ENCODE data around the gene UBALD2. TPM values are rescaled to one million over a fixed set of nuclear protein-coding genes. Genes with fewer than 3 reads are reported as not detected.

The UBALD2 gene
- total RNA-seq, 2 experiments from 2014 or later, result 86.4 to 238 TPM

- H2AFZ ChIP-seq (ENCODE audit: low read length), result no peak overlapping the region
- no peaks in the 10 kb centered on the region for H4K20me1 ChIP-seq (ENCODE audit: insufficient read depth, low read length)
- no peaks in the 10 kb centered on the region for H3K9me2 ChIP-seq (ENCODE audit: insufficient read depth, low read length)
- H3K27ac ChIP-seq (ENCODE audit: low read depth, low read length, poor library complexity, severe bottlenecking), result no peak overlapping the region
- no peaks in the 10 kb centered on the region for H3K79me2 ChIP-seq (ENCODE audit: insufficient read depth, low read depth, low read length)
- no peak overlapping the region for H3K4me3 ChIP-seq (ENCODE audit: low read depth, low read length, poor library complexity, severe bottlenecking)
- ChIA-PET POLR2A (interaction anchor here (0.8 to 7.6 kb wide), 4 partner anchors 11 to 148 kb away, joined by 3 to 72 read pairs (median 5); partner anchors contain the start of gene UBALD2), CTCF (ENCODE audit: unreplicated experiment) (interaction anchor here (0.5 to 1.3 kb wide), 5 partner anchors 20 to 250 kb away, joined by 3 to 4 read pairs (median 3); no protein-coding TSS in a partner anchor)
- TF ChIP-seq EZH2phosphoT487 (IDR thresholded peaks at IDR 0.05; ENCODE audit: borderline replicate concordance, low read depth, low read length) (no peak), CTCF (conservative IDR thresholded peaks at IDR 0.05; ENCODE audit: low read length) (no peak)
- peaks cover 48% of the 10 kb centered on the region for H3K4me1 ChIP-seq (ENCODE audit: insufficient read depth, low read length, poor library complexity, severe bottlenecking)
- no TSS peak for BruUV-seq (replicated peaks)
- DNase-seq (ENCODE audit: low spot score), result no peak
- H3K36me3 ChIP-seq (ENCODE audit: insufficient read depth, low read length), result peaks cover 4% of the 10 kb centered on the region; the same call in 1 of the 2 replicates
- no peaks in the 10 kb centered on the region for H3K9me3 ChIP-seq (ENCODE audit: low read length)
- H3K4me2 ChIP-seq (ENCODE audit: low read length), result no peak overlapping the region
- intact Hi-C loops (cut with micrococcal nuclease; ENCODE audit: unreplicated experiment), result loop anchor here (5.0 kb wide), 1 partner anchor 263 kb away; no protein-coding TSS in a partner anchor
Observed at GRCh38 chr17:76275382-76276068, 10.4 kb downstream of the UBALD2 start.

GRCh38 chr17:76276069-76276431 is 10.9 kb downstream of the UBALD2 start:
- Histone ChIP-seq H3K9me2 (ENCODE audit: insufficient read depth, low read length) (no peaks in the 10 kb centered on the region), H3K79me2 (ENCODE audit: insufficient read depth, low read depth, low read length) (no peaks in the 10 kb centered on the region), H2AFZ (ENCODE audit: low read length) (no peak overlapping the region), H3K36me3 (ENCODE audit: insufficient read depth, low read length) (no peaks in the 10 kb centered on the region; the same call in 1 of the 2 replicates), H3K9me3 (ENCODE audit: low read length) (no peaks in the 10 kb centered on the region), H3K27ac (ENCODE audit: low read depth, low read length, poor library complexity, severe bottlenecking) (no peak overlapping the region), H3K4me2 (ENCODE audit: low read length) (no peak overlapping the region), H3K4me1 (ENCODE audit: insufficient read depth, low read length, poor library complexity, severe bottlenecking) (peaks cover 43% of the 10 kb centered on the region), H4K20me1 (ENCODE audit: insufficient read depth, low read length) (no peaks in the 10 kb centered on the region), H3K4me3 (ENCODE audit: low read depth, low read length, poor library complexity, severe bottlenecking) (no peak overlapping the region)
- BruUV-seq (replicated peaks), result no TSS peak
- no peak for TF ChIP-seq EZH2phosphoT487 (IDR thresholded peaks at IDR 0.05; ENCODE audit: borderline replicate concordance, low read depth, low read length)
- TF ChIP-seq CTCF (conservative IDR thresholded peaks at IDR 0.05; ENCODE audit: low read length), result peak; percentile 35; the same call in 1 of the 2 replicates
- intact Hi-C loops (cut with micrococcal nuclease; ENCODE audit: unreplicated experiment), result loop anchor here (5.0 kb wide), 1 partner anchor 264 kb away; no protein-coding TSS in a partner anchor
- ChIA-PET POLR2A (interaction anchor here (7.6 kb wide), 1 partner anchor 14 kb away, joined by 72 read pairs; the partner anchor contains the start of gene UBALD2), CTCF (ENCODE audit: unreplicated experiment) (interaction anchor here (0.6 to 0.8 kb wide), 2 partner anchors 94 to 96 kb away, joined by 3 read pairs; no protein-coding TSS in a partner anchor)
- no peak for DNase-seq (ENCODE audit: low spot score)
